MM.1S (cell line): Measurements from ENCODE around the gene TIAL1.

Experiments used
- DNase-seq: peaks from one replicate; pipeline ENCODE4 v3.0.0-alpha.2; 2015
- H2AFZ ChIP-seq: fragments of 300-600 bp; sonication (generic); 2 replicates; pipeline ENCODE4 v1.6.0; 2016; ENCODE audit warnings: antibody characterized with exemption, low read length
- H3F3A ChIP-seq: fragments of 300-600 bp; sonication (generic); 2 replicates; pipeline ENCODE4 v1.6.1; 2016; ENCODE audit warnings: mild to moderate bottlenecking, antibody characterized with exemption, low read length, moderate library complexity, mixed read lengths; ENCODE audit not compliant: insufficient read depth
- H3K27ac ChIP-seq: fragments of 300-600 bp; sonication (generic); 2 replicates; pipeline ENCODE4 v1.5.1; 2016; ENCODE audit warnings: mild to moderate bottlenecking, low read length
- H3K27me3 ChIP-seq: fragments of 300-600 bp; sonication (generic); replicated peaks from 2 replicates; pipeline ENCODE4 v1.6.0; 2016; ENCODE audit warnings: low read length; ENCODE audit not compliant: insufficient read depth
- H3K36me3 ChIP-seq: fragments of 300-600 bp; sonication (generic); replicated peaks from 2 replicates; pipeline ENCODE4 v1.6.1; 2016; ENCODE audit warnings: mild to moderate bottlenecking, low read length, mixed read lengths; ENCODE audit not compliant: insufficient read depth
- H3K4me1 ChIP-seq: fragments of 300-600 bp; sonication (generic); 2 replicates; pipeline ENCODE4 v1.6.1; 2016; ENCODE audit warnings: low read length, mixed read lengths
- H3K4me2 ChIP-seq: fragments of 300-600 bp; sonication (generic); 2 replicates; pipeline ENCODE4 v1.6.0; 2016; ENCODE audit warnings: low read depth, low read length
- H3K4me3 ChIP-seq: fragments of 300-600 bp; sonication (generic); 2 replicates; pipeline ENCODE4 v1.5.1; 2016; ENCODE audit warnings: low read length, mixed read lengths
- H3K79me2 ChIP-seq: fragments of 300-600 bp; sonication (generic); 2 replicates; pipeline ENCODE4 v1.6.1; 2016; ENCODE audit warnings: mixed run types, low read length, mixed read lengths
- H3K9ac ChIP-seq: fragments of 300-600 bp; sonication (generic); 2 replicates; pipeline ENCODE4 v1.6.1; 2016; ENCODE audit warnings: low read length, mixed read lengths
- H3K9me2 ChIP-seq: fragments of 300-600 bp; sonication (generic); replicated peaks from 2 replicates; pipeline ENCODE4 v1.6.1; 2016; ENCODE audit warnings: mild to moderate bottlenecking, low read length, mixed read lengths; ENCODE audit not compliant: insufficient read depth
- H3K9me3 ChIP-seq: fragments of 300-600 bp; sonication (generic); replicated peaks from 2 replicates; pipeline ENCODE4 v1.6.1; 2016; ENCODE audit warnings: mild to moderate bottlenecking, low read length, mixed read lengths; ENCODE audit not compliant: insufficient read depth
- H4K20me1 ChIP-seq: fragments of 300-600 bp; sonication (generic); 2 replicates; pipeline ENCODE4 v1.6.1; 2016; ENCODE audit warnings: mild to moderate bottlenecking, low read length, moderate library complexity, mixed read lengths; ENCODE audit not compliant: insufficient read depth
- CTCF ChIP-seq: fragments of 300-600 bp; sonication (generic); IDR thresholded peaks from 2 replicates; pipeline ENCODE4 v1.5.1; 2016; ENCODE audit warnings: antibody characterized with exemption, low read length, mixed read lengths
- EZH2 ChIP-seq: fragments of 300-600 bp; sonication (generic); optimal IDR thresholded peaks from 2 replicates; pipeline ENCODE3; 2017; ENCODE audit warnings: low read depth, mild to moderate bottlenecking, antibody characterized with exemption, low read length, mixed read lengths
- EZH2phosphoT487 ChIP-seq: fragments of 300-600 bp; sonication (generic); IDR thresholded peaks from 2 replicates; pipeline ENCODE4 v1.6.1; 2018; ENCODE audit warnings: antibody characterized with exemption, low read length

TIAL1 gene

GRCh38 chr10:119596537-119597404 lies at the start of gene TIAL1:
TSS of gene TIAL1 (minus strand) at chr10:119596964. CDS start at chr10:119596465, 499 bp downstream.
- peak within 1 kb of the TSS; percentile 88 for H2AFZ ChIP-seq
- H3K79me2 ChIP-seq: peaks cover 51% of the 10 kb centered on the region
- peaks cover 3% of the 10 kb centered on the region; the same call in 1 of the 2 replicates for H4K20me1 ChIP-seq
- H3K27ac ChIP-seq: peak within 1 kb of the TSS; percentile 92
- H3K4me3 ChIP-seq: peak within 1 kb of the TSS; percentile 97
- peak within 1 kb of the TSS; percentile 89 for H3K9ac ChIP-seq
- H3K4me2 ChIP-seq: peak within 1 kb of the TSS; percentile 90
- TF ChIP-seq EZH2phosphoT487 (no peak), CTCF (no peak), EZH2 (no peak)
- H3K27me3 ChIP-seq: no peaks in the 10 kb centered on the region
- H3K36me3 ChIP-seq: no peaks in the 10 kb centered on the region
- no peaks in the 10 kb centered on the region for H3K9me3 ChIP-seq
- peaks cover 22% of the 10 kb centered on the region for H3K4me1 ChIP-seq
- H3K9me2 ChIP-seq: no peaks in the 10 kb centered on the region
- peaks cover 7% of the 10 kb centered on the region; the same call in 1 of the 2 replicates for H3F3A ChIP-seq
- peak; percentile 99 for DNase-seq

- H4K20me1 ChIP-seq: no peaks in the 10 kb centered on the region
- H3F3A ChIP-seq: no peaks in the 10 kb centered on the region
- no peaks in the 10 kb centered on the region for H3K27me3 ChIP-seq
- no peak overlapping the region for H3K27ac ChIP-seq
- no peaks in the 10 kb centered on the region for H3K36me3 ChIP-seq
- no peak overlapping the region for H2AFZ ChIP-seq
- DNase-seq: no peak
- no peaks in the 10 kb centered on the region for H3K79me2 ChIP-seq
- H3K4me3 ChIP-seq: no peak overlapping the region
- TF ChIP-seq EZH2phosphoT487 (no peak), CTCF (no peak), EZH2 (no peak)
- H3K9me2 ChIP-seq: no peaks in the 10 kb centered on the region
- no peak overlapping the region for H3K9ac ChIP-seq
- H3K4me2 ChIP-seq: no peak overlapping the region
- H3K9me3 ChIP-seq: no peaks in the 10 kb centered on the region
- H3K4me1 ChIP-seq: peaks cover 5% of the 10 kb centered on the region
Measured at GRCh38 chr10:119644994-119645393, 48.2 kb upstream of the TIAL1 start.

- Histone ChIP-seq H3K79me2 (no peaks in the 10 kb centered on the region), H2AFZ (no peak overlapping the region), H3K9me2 (no peaks in the 10 kb centered on the region), H3K27ac (no peak overlapping the region), H3K4me1 (peaks cover 5% of the 10 kb centered on the region), H3K9me3 (no peaks in the 10 kb centered on the region), H4K20me1 (no peaks in the 10 kb centered on the region), H3K4me3 (no peak overlapping the region), H3K4me2 (no peak overlapping the region), H3K9ac (no peak overlapping the region), H3K27me3 (no peaks in the 10 kb centered on the region), H3K36me3 (no peaks in the 10 kb centered on the region), H3F3A (no peaks in the 10 kb centered on the region)
- TF ChIP-seq EZH2phosphoT487 (no peak), CTCF (peak; percentile 20), EZH2 (no peak)
- DNase-seq: no peak
Measured at GRCh38 chr10:119644205-119644814, 47.5 kb upstream of the TIAL1 start.
